K562 (cell line): ENCODE measurements around the gene PRR7. TPM values are rescaled to one million over a fixed set of nuclear protein-coding genes. Genes with fewer than 3 reads are reported as not detected.

Source experiments
- AFF4 ChIP-seq: sonication (generic); formaldehyde crosslinking; IDR thresholded peaks from 2 replicates; pipeline ENCODE4 v1.8.0; 2023; ENCODE audit warnings: mild to moderate bottlenecking, missing genetic modification reagents
- FOS ChIP-seq: IDR thresholded peaks from 3 replicates; pipeline ENCODE4 v1.6.1; 2011; ENCODE audit not compliant: insufficient read length; ENCODE audit errors: extremely low read depth
- IRF2 ChIP-seq: sonication (generic); formaldehyde crosslinking; IDR thresholded peaks from 2 replicates; pipeline ENCODE4 v1.8.1; 2022; ENCODE audit warnings: mild to moderate bottlenecking, missing genetic modification reagents
- JUND ChIP-seq, 2 experiments: IDR thresholded peaks; 2 replicates in 1 of 2; 3 replicates in 1 of 2; pipeline ENCODE4 v1.6.1; 2011; ENCODE audit warnings: borderline replicate concordance in 2 of 2, low read depth in 2 of 2, low read length in 2 of 2, improper control_type of control experiment in 1 of 2, missing biosample characterization in 1 of 2, missing genetic modification characterization in 1 of 2, missing genetic modification reagents in 1 of 2
- KDM1A ChIP-seq, 2 experiments: fragments of 450-650 bp; IDR thresholded peaks; 2 replicates each; pipeline ENCODE4 v1.6.1; 2016; ENCODE audit warnings: mild to moderate bottlenecking in 2 of 2
- PTTG1 ChIP-seq: fragments of 450-650 bp; IDR thresholded peaks from 2 replicates; pipeline ENCODE4 v1.6.1; 2016; ENCODE audit warnings: low read depth, mild to moderate bottlenecking, missing genetic modification characterization, missing compliant biosample characterization
- TAF7 ChIP-seq: fragments of 450-650 bp; IDR thresholded peaks from 2 replicates; pipeline ENCODE4 v1.6.1; 2016; ENCODE audit warnings: missing genetic modification characterization, missing compliant biosample characterization
- TFAM ChIP-seq: fragments of 250-450 bp; sonication (Bioruptor Pico); conservative IDR thresholded peaks from 2 replicates; pipeline ENCODE4 v1.5.0; 2021; ENCODE audit warnings: mild to moderate bottlenecking, moderate library complexity
- ZBTB33 ChIP-seq: sonication (generic); formaldehyde crosslinking; IDR thresholded peaks from 2 replicates; pipeline ENCODE4 v1.8.1; 2023; ENCODE audit warnings: mild to moderate bottlenecking, missing genetic modification reagents
- ZBTB40 ChIP-seq, 2 experiments: fragments of 450-650 bp in 1 of 2; sonication (generic) in 1 of 2; formaldehyde crosslinking in 1 of 2; IDR thresholded peaks; 2 replicates each; pipeline versions ENCODE4 v1.7.1 to v1.9.0; 2016 to 2022; ENCODE audit warnings: inconsistent platforms in 1 of 2, mild to moderate bottlenecking in 1 of 2, missing genetic modification reagents in 1 of 2
- polyA plus RNA-seq, 8 experiments: library from polyadenylated mRNA; depleted of rRNA in 4 of 8; stranded (reverse) in 5 of 8; unstranded in 3 of 8; fragments of >200 nt; fragmentation: Nextera tagmentation in 2 of 8; fragmentation: Illumina TruSeq in 1 of 8; extraction: Ambion mirVana in 2 of 8; extraction: Trizol in 1 of 8; gene quantifications; 2 replicates each; pipeline versions ENCODE4 v1.2.1 to v1.2.3, GENCODE V29; 2011 to 2014; ENCODE audit warnings: inconsistent platforms in 1 of 8, missing spikeins in 1 of 8
- total RNA-seq, 7 experiments: library from RNA; depleted of rRNA in 6 of 7; stranded (reverse); fragments of >200 nt in 6 of 7; fragmentation: Illumina TruSeq in 2 of 7; extraction: Trizol in 2 of 7; gene quantifications; 2 replicates each; pipeline versions ENCODE4 v1.2.1 to v1.2.3, GENCODE V29; 2011 to 2021; ENCODE audit warnings: low replicate concordance in 1 of 7

The PRR7 gene
- total and polyA plus RNA-seq, 9 of the 15 experiments (the other 6 are each of a cell fraction or from before 2014, with no cell fraction given): 0.80 to 11.3 (median 10.4) TPM; not detected in 4

GRCh38 chr5:177456976-177457851 is 10.6 kb downstream of the PRR7 start (continued):
- TF ChIP-seq IRF2 (CRISPR knock-in tag) (no peak), FOS (peak; percentile 44), PTTG1 (tag) (no peak), TAF7 (no peak), AFF4 (no peak; the same call in 1 of the 2 replicates), TFAM (no peak), JUND (IDR thresholded peaks at IDR 0.05; ENCODE audit: borderline replicate concordance, low read depth, low read length) (peak; percentile 39; the same call in 1 of the 2 replicates), JUND (tag; IDR thresholded peaks at IDR 0.05; ENCODE audit: borderline replicate concordance, low read depth, low read length) (no peak), ZBTB33 (CRISPR knock-in tag) (0 out of 2 replicates have a peak, but pooled peaks have one; percentile 30), KDM1A (IDR thresholded peaks at IDR 0.05) (peak; percentile 83 to 88), ZBTB40 (IDR thresholded peaks at IDR 0.05) (0 out of 2 replicates have a peak, but pooled peaks have one; percentile 36), ZBTB40 (CRISPR knock-in tag; IDR thresholded peaks at IDR 0.05) (no peak)
